ENCODE results near the gene TMEM52B. TPM values are rescaled to one million over a fixed set of nuclear protein-coding genes. Genes with fewer than 3 reads are reported as not detected.
"Not testable (repeated sequence)": the region's sequence is repeated elsewhere in the genome, so short reads cannot be mapped to it uniquely, and the experiment has no call there.

Gene TMEM52B
- total RNA-seq, 1 experiment from 2014 or later: 46.0 TPM

GRCh38 chr12:10215436-10215835 is 36.6 kb downstream of the TMEM52B start:
- Mint-ChIP-seq H3K36me3 (ENCODE audit: insufficient read depth, unreplicated experiment) (peaks cover 50% of the 10 kb centered on the region), H3K27me3 (ENCODE audit: insufficient read depth, unreplicated experiment) (no peaks in the 10 kb centered on the region), H3K27ac (ENCODE audit: unreplicated experiment) (peak overlapping the region; percentile 99), H3K4me1 (ENCODE audit: low read depth, unreplicated experiment) (peaks cover 28% of the 10 kb centered on the region), H3K9me3 (ENCODE audit: unreplicated experiment) (no peaks in the 10 kb centered on the region), H3K4me3 (ENCODE audit: unreplicated experiment) (peak overlapping the region; percentile 80)
- no TSS peak for BruUV-seq (replicated peaks)
- Histone ChIP-seq H3K36me3 (ENCODE audit: control insufficient read depth, insufficient read depth, low read length) (no peaks in the 10 kb centered on the region), H3K9me3 (no peaks in the 10 kb centered on the region), H3K4me1 (peaks cover 24% of the 10 kb centered on the region), H3K27me3 (replicated peaks; ENCODE audit: control insufficient read depth, insufficient read depth, low read length) (no peaks in the 10 kb centered on the region), H3K4me3 (ENCODE audit: low read depth, low read length) (no peak overlapping the region)
- intact Hi-C loops (cut with micrococcal nuclease; ENCODE audit: unreplicated experiment): no loop called here
- ChIA-PET POLR2A (no interaction called here), CTCF (no interaction called here)
- TF ChIP-seq CTCF (IDR thresholded peaks at IDR 0.05; ENCODE audit: insufficient read depth in 1 of 2, low read depth in 1 of 2, low read length in 1 of 2, severe bottlenecking in 1 of 2, unreplicated experiment in 1 of 2): no peak
- DNase-seq: peak in 1 of 2 experiments; percentile 4

GRCh38 chr12:10215946-10216345 is 37.1 kb downstream of the TMEM52B start:
- peaks cover 24% of the 10 kb centered on the region for H3K4me1 ChIP-seq
- CTCF ChIA-PET; H3K9me3 ChIP-seq; H3K4me3 ChIP-seq (ENCODE audit: low read depth, low read length); H3K4me3 Mint-ChIP-seq (ENCODE audit: unreplicated experiment); intact Hi-C loops (cut with micrococcal nuclease; ENCODE audit: unreplicated experiment); H3K9me3 Mint-ChIP-seq (ENCODE audit: unreplicated experiment); POLR2A ChIA-PET; H3K27me3 ChIP-seq (replicated peaks; ENCODE audit: control insufficient read depth, insufficient read depth, low read length); BruUV-seq (replicated peaks); H3K36me3 ChIP-seq (ENCODE audit: control insufficient read depth, insufficient read depth, low read length); H3K27me3 Mint-ChIP-seq (ENCODE audit: insufficient read depth, unreplicated experiment): not testable (repeated sequence)
- Mint-ChIP-seq H3K36me3 (ENCODE audit: insufficient read depth, unreplicated experiment) (peaks cover 56% of the 10 kb centered on the region), H3K4me1 (ENCODE audit: low read depth, unreplicated experiment) (peaks cover 28% of the 10 kb centered on the region), H3K27ac (ENCODE audit: unreplicated experiment) (peak overlapping the region; percentile 99)
- DNase-seq: peak in 1 of 2 experiments; percentile 17

GRCh38 chr12:10218021-10218420 is 39.2 kb downstream of the TMEM52B start:
- no peak overlapping the region for H3K4me3 Mint-ChIP-seq (ENCODE audit: unreplicated experiment)
- CTCF ChIA-PET: no interaction called here
- intact Hi-C loops (cut with micrococcal nuclease; ENCODE audit: unreplicated experiment): no loop called here
- H3K9me3 ChIP-seq: no peaks in the 10 kb centered on the region
- POLR2A ChIA-PET: no interaction called here
- no peaks in the 10 kb centered on the region for H3K27me3 ChIP-seq (replicated peaks; ENCODE audit: control insufficient read depth, insufficient read depth, low read length)
- H3K4me1 ChIP-seq: peaks cover 18% of the 10 kb centered on the region
- H3K9me3 Mint-ChIP-seq (ENCODE audit: unreplicated experiment): no peaks in the 10 kb centered on the region
- H3K4me3 ChIP-seq (ENCODE audit: low read depth, low read length): no peak overlapping the region
- peaks cover 21% of the 10 kb centered on the region for H3K4me1 Mint-ChIP-seq (ENCODE audit: low read depth, unreplicated experiment)
- no peak for TF ChIP-seq CTCF (IDR thresholded peaks at IDR 0.05; ENCODE audit: insufficient read depth in 1 of 2, low read depth in 1 of 2, low read length in 1 of 2, severe bottlenecking in 1 of 2, unreplicated experiment in 1 of 2)
- no TSS peak for BruUV-seq (replicated peaks)
- H3K36me3 ChIP-seq (ENCODE audit: control insufficient read depth, insufficient read depth, low read length): no peaks in the 10 kb centered on the region
- no peak for DNase-seq
- no peak overlapping the region for H3K27ac Mint-ChIP-seq (ENCODE audit: unreplicated experiment)
- H3K27me3 Mint-ChIP-seq (ENCODE audit: insufficient read depth, unreplicated experiment): no peaks in the 10 kb centered on the region
- H3K36me3 Mint-ChIP-seq (ENCODE audit: insufficient read depth, unreplicated experiment): peaks cover 62% of the 10 kb centered on the region

All from Caco-2 (cell line).